CD4-positive, alpha-beta T cell treated with Interleukin-6 at 100 ng/mL for 8 hours (primary cell): ENCODE results near the gene CHD6.
A peak's percentile ranks its signal among the peaks of the same experiment; 100 is the strongest.

ENCODE experiments used
- DNase-seq: peaks from one replicate; pipeline ENCODE4 v3.0.0-alpha.2; 2020; ENCODE audit warnings: mixed read lengths, low spot score

CHD6 gene

DNA sequence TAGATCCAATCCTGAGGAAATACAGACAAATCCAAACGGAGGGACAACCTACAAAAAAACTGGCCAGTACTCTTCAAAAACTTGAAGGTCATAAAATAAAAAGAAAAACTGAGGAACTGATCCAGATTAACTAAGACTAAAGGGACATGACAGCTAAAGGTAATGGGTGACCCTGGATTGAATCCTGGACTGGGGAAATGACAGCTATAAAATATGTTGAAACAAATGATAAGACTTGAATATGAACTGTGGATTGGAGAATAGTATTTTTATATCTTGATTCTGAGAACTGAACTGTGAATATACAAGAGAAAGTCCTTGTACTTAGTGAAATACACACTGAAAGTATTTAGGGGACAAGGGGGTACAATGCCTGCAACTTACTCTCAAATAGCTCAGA is 154.6 kb downstream of the CHD6 start:
- no peak for DNase-seq

DNA sequence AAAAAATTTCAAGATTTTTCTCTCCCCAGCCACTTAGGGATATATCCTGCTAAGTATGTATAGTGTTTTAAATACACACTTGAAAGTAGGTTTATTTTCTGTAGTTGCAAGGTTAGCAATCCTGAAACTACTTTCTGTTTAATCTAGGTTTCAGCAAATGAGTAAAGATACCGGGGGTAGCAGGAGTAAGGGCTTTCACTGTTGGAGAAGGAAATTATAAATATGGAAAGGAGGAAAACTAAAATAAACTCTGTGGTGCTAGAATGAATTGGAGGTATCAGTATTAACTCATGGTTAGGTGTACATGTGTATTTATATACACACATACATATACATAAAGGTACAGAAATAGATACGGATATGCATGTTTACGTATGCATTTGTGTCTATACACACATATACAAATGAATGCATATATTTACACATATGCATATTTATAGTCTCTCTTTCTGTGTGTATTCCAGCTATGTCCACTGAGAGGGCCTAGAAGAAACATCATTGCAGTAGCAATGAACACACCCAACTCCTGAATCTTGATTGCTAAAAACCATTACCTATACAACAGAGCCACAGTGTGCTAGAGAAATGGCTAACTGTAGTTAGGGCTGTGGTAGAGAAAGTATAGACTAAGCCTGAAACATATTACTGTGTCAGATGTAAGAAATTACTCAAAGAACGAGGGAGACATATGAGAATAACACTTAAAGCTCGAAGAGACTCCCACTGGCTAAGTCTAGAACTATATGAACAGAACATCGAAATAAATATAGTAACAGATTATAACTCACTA is 155.6 kb downstream of the CHD6 start:
- no peak for DNase-seq

DNA sequence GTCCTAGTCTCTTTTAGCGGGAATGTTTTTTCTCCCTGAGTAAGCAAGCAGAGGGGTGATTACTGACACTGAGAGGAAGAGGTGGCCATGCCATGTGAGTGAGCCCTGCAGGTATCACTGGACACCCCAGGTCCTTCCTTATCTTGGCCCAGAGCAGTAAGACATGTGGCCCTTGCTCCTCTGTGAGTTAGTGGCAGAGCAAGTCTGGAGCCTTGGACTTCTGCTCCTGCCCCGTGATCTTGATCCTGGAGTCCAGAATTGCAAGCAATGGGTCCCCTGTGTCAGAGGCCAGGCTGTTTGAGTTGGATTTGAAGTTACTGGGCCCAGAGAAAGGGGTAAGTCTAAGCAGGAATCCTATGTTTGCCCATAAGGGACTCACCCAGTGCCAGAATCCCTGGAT is 159.4 kb downstream of the CHD6 start:
- no peak for DNase-seq

DNA sequence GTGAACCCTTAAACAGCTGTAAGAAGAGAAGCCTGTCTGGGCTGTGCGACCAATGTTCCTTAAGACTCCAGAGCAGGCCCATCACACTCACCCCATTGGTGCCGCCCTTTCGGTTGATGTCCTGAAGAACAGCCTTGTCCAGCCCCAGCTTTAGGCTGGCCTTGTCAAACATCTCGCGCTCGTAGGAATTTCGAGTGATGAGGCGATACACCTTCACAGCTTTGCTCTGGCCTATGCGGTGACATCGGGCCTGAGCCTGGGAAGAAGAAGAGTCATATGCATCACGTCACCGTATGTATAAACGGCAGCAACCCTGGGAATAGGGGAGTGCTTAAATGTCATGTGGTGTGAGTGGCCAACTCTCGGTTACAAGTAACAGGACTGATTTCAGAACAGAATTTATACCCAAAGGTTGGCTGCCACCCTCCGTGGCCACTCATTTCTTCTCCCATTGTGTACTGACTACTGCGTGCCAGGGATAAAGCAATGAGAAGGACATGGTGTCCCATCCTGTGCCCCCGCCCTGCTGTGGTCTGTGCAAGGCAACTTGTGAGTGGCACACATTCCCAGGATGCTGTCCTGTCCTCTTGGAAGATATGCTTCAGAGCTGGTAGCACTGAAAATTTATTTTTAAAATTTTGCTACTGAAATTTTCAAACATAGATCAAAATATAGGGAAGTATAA is 160.9 kb downstream of the CHD6 start:
- DNase-seq = no peak

DNA sequence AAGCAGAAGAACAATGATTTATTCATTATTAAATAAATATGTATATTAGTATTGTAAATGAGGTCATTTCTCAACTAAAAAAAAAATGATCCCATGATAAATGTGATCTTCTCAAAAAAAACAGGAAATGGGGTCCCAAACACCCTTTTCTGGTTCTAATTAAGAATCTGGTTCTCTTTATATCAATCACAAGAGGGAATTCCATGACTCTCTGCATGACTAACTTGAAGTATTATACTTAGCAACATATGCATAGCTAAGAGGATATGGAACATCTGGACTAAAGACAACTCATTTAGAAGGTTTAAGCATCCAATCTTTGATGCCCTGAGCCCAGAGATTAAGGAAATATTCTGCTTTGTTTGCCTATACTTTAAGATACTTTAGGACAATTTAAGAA is 161.8 kb downstream of the CHD6 start:
- no peak for DNase-seq

DNA sequence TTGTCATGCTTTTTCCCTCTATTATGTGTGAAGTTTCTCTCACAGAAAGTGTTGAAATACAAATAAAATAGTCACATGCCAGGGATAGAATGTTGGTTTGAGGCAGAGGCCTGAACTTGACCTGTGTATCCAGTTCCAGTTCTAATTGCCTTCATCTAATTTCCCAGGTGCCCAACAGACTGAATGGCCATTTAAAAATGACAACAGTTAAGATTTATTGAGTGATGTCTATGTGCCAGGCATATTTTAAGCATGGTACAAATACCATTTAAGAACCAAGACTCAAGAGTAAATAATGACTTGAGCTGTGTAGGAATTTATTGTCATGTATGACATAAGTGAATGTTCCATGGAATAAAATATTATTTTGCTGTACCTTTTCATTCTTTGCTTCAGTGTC is 163.9 kb downstream of the CHD6 start:
- DNase-seq = no peak

DNA sequence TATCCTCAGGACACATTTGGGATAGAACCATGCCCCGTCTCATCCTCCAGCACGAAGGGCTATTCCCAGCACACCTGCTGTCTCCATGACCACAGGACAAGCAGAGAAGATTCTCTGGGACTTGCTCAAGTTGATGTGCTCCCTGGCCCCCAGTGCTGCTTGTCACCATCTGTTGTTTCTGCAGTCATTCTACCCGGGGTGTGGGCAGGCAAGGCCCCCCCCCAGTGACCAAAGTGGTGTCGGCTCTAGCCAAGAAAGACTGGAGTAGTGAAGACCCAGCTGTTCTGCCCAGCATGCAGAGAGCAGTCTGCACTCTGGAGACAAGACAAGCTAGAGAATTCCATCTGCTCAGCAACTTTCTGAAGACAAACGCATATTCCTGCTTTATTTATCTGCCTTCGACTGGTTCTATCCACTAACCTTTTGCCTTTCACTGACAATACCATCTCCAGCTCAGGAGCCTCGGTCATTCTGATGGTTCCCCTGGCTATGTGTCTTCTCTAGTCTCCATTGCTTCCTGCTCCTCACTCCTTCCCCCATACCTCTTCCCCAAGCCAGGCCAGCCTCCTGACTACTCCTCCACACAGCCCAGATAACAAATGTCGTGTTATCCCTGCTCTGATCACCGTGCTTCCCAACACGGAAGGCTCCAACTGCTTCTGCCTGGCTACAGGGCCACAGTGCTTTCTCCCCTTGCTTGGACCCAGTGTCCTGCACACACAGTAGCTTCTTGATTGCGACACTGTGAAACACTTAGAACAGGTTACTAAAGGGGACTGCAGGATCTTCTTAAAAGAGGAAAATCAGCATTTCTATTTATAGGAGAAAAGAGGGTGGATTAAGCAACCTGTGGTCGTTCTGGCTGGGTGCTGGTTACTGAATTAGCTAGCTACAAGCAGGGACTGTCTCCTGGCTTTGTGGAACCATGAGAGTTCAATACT is 164.9 kb downstream of the CHD6 start:
- DNase-seq = no peak

DNA sequence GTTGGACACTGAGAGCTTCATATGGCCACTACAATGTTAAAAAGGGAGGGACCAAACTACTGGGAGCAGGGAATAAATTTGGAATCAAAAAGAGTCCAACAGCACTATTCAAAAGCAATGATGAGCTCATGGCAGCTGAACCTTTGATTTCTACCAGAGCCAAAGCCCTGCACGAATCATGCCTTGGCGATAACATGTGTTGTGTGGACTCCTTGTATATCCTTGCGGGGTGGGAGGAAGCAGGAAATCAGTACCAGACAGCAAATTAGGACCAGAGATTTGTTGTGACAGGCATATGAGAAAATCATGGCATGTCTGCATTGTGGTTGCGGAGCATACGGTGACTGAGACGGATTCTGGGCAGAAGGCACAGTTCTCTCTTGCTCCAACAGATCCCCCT is 166.0 kb downstream of the CHD6 start:
- DNase-seq = no peak

DNA sequence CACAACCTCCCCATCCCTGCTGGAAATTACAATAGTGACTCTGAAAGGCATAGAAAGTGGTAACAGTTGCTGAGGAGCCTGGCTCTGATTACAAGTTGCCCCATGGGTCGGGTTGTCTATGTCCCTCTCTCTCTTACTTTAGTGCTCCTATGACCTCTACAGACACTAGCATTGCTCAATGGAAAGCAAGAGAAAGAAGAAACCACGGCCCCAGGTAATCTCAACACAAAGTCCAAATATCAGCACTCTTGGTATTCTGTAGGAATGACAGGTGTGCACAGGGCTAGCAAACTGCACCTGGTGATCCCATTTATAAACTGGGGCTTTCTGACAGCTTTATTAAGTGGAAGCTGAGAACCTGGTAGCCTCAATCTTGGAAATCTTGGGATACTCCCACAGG is 171.2 kb downstream of the CHD6 start:
- DNase-seq = no peak

DNA sequence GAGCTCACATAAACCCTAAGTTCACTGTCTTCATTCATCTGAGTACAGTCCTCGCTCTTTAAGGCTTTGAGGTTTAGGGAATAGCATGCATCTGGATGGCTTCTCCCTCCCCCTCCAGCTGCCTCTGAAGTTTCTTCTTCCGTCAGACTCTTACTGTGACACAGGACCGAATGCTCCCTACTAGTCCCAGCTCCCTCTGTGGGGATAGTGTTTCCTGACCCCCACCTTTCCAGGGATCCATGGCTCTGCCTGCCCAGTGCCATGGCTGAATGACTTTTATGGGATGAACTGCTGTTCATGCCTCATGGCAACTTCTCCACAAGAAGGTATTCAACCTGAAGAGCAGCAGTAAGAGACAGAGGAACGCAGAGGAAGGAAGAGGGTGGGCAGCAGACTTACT is 171.7 kb downstream of the CHD6 start:
- DNase-seq = no peak

DNA sequence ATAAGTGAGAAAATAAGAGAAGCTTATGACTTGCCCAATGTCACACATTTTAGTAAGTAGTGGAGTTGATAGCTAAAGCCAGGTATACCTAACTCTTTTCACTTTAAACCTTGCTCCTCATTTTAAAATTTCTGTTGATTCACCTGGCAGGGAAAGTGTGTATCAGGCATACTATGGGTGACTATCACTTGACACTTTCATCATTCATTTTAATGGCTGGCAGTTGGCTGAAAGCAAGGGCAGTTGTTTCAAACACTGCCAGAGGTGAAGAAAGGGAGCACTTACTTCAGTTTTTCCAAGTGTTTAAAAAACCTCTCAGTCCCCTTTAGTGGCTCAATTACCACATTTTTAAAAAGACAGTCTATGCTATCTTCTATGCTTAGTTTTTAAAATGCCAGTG is 173.4 kb downstream of the CHD6 start:
- no peak for DNase-seq

DNA sequence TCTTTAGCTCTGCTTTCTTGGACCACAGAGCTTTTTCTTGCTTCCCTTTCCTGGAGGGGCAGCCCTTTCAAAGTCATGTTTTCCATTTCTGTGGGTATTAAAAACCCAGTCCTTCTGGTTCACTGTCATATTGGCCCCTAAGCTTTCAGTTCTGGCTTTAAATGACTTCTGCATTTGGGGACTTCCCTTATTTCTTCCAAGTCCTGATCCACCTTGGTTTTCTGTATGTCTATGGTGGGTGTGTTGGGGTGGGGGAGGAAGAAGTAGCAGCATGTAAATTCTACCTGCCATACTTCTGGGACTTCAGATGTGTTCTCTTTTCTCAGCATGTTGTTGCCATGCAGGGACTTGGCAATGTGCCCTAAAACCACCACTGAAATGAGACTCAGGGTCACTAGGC is 174.5 kb downstream of the CHD6 start:
- DNase-seq = no peak

DNA sequence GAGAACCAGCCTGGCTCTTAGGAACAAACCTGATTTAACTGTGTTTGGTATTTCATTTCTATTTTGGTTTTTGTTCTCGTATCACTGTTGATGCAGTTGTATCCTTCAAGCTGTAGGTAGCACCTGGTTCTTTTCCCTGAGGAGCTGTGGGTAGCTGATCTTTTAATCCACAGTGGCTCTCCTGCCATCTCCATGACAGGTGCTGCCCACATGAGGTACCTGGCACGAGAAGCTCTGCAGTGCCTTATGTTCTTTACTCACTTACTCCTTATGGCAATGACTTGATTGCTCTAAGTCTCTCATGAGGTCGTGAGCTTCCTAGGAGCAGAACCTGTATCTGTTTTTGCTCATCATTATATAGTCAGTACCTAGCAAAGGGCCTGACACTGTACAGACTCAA is 177.3 kb downstream of the CHD6 start:
- no peak for DNase-seq

DNA sequence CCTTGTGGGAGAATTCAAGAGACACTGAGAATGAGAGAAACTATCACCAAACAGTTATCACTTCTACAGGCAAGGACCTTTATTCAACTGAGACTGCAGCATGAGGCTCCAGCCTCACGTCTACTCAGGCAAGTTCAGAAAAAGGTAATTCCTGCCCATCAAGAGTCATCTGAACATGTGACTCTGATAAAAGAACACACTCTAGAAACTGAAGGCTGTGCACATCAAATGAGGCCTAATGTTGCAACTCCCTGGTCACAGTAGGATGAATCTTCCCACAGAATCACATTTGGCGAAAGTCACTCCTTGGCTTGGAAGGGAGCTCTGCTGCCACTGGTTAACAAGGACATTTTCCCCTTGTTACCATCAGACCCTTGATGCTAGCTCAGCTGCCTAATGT is 180.3 kb downstream of the CHD6 start:
- DNase-seq = no peak

DNA sequence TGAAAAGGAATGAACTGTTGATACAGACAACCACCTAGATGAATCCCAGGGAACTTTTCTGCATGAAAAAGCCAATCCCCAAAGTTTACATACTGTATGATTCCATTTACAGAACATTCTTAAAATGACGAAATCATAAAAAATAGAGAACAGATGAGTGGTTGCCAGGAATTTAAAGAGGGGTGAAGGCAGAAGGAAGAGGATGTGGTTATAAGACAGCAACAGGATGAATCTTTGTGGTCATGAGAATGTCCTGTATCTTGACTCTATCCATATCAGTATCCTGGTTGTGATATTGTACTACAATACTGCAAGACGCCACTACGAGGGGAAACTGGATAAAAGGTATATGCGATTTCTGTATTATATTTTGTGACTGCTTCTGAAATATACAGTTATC is 181.5 kb downstream of the CHD6 start:
- peak; percentile 27 for DNase-seq

DNA sequence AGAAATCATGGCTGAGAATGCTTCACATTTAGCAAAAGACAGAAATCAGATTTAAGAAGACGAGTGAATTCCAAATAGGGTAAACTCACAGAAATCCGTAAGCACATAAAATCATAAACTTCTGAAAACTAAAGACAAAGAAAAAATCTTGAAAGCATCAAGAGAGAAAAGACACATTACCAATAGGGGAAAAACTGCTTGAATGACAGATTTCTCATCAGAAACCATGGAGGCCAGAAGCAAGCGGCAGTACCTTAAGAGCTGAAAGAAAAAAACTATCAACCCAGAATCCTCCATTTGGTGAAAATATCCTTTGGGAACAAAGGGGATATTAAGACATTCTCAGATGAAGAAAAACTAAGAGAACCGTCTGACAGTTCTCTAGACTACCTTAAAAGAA is 185.0 kb downstream of the CHD6 start:
- DNase-seq = no peak

DNA sequence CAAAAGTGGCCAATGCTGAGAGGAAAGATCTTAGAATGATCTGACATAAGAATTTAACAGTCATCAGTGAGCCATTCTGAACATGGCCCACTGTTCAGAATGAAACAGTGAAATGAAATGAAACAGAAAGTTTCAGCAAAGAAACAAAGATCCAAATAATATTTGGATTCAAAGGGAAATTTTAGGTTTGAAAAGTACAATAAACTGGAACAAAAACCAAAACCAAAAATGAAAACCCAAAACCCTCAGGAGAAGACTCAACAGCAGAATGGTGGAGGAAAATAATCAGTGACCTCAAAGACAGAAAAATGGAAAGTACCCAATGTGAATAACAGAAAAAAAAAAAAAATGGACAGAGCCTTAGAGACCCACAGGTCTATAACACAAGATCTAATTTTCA is 185.4 kb downstream of the CHD6 start:
- DNase-seq = no peak

DNA sequence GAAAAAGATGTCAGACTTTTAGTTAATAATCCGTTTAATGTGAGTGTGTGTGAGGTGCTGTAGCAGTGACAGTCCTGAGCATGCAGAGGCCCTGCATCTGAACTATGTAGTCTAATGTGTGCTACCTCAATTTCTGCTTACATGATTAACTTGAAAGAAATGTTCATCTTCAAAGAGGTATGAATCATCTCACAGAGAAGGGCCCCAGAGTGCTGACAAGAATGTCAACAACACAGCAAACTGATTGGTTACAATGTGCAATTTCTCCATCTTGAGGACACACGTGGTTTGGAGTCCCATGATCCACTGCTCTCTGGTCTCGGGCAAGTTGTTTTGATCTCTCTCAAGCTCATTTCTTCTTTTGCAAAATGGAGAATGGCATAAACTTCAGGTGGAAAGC is 189.9 kb downstream of the CHD6 start:
- DNase-seq = peak; percentile 66

DNA sequence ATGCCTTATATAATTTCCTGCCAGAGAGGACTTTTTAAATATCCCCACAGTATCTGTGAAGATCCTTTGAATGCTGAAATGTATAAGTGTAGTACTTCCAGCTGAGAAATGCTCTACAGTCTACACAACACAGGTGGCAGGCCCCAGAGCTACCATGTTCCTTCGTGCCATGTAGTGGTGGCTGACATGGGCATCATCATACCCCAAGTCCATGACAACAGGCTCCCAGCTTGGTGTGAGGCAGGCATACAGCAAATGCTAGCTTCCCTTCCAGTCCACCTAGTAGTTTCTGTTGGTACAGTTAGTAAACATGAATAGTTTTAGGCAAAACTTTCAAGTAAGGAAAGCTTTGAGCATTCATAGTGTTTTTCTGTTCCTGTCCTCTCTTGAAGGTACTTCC is 190.3 kb downstream of the CHD6 start:
- no peak for DNase-seq

DNA sequence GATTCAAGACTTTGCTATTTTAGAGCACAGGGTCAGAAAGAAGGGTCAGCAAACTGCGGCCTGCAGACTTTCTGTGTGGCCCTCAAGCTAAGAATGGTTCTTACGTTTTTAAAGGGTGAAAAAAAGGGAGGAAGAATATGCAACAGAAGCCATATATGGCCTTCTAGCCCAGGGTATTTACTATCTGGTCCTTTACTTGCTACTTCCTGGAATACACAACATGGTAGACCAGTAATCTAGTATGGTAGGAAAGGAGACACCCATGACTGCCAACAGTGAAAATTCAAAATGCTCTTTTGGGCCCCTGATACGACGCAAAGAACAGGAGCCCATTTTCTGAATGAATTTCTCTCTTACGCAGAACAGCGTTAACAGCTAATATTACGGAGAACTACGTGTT is 191.2 kb downstream of the CHD6 start:
- DNase-seq = no peak

DNA sequence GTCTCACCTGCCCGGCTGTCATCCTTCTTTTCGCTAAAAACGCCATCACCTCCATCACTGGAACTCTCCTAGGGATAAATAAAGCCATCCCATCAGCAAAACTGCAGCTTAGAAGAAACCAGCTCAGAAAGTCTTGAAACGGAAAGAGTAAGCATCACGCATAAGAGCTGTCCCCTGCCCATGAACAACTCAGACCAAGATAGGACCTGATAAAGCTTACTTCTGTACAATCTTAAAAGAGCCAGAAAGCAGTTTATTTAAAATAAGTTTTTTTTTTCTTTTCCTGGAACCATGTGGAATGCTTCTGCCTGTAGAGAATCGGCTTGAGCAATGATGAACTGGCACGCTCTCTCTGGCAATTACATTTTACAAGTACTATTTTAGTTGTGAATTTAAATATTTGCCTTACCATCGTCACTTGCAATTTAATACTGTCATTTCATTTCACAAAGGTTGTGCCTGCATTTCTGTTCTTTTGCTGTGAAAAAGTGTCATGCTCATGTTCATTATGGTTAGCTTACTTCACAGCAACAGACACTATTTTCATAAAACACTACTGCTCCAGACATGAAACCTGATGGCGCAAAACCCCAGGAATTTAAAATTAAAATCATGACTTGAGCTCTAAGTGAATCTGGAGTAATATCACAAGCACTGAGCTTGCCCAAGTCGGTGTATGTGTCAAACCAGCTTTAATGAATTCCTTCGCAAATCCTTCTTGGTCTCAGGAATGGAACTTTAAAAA is 191.9 kb downstream of the CHD6 start:
- no peak for DNase-seq
